OCI-LY3 (cell line): ENCODE measurements around the gene TGIF1.

Experiments
- H2AFZ ChIP-seq: fragments of 200-600, 300-600 bp; shearing (Covaris generic); 2 replicates; pipeline ENCODE4 v1.6.0; 2014; ENCODE audit warnings: antibody characterized with exemption, low read depth, low read length
- H3K27ac ChIP-seq: fragments of 200-600, 300-600 bp; sonication (generic); 2 replicates; pipeline ENCODE4 v1.5.1; 2014; ENCODE audit warnings: mild to moderate bottlenecking, low read length, moderate library complexity, mixed read lengths
- H3K27me3 ChIP-seq: fragments of 200-600, 300-600 bp; sonication (generic); 2 replicates; pipeline ENCODE4 v1.6.1; 2014; ENCODE audit warnings: low read depth, low read length, mixed read lengths
- H3K36me3 ChIP-seq: fragments of 200-600, 300-600 bp; sonication (generic); replicated peaks from 2 replicates; pipeline ENCODE3; 2014; ENCODE audit warnings: low read depth, low read length, mixed read lengths
- H3K4me1 ChIP-seq: fragments of 300-600, 200-600 bp; sonication (generic); 2 replicates; pipeline ENCODE4 v1.6.1; 2014; ENCODE audit warnings: low read length, mixed read lengths
- H3K4me2 ChIP-seq: fragments of 200-600, 300-600 bp; sonication (generic); 2 replicates; pipeline ENCODE4 v1.6.1; 2014; ENCODE audit warnings: low read length, mixed read lengths
- H3K4me3 ChIP-seq: fragments of 300-600, 200-600 bp; sonication (generic); 2 replicates; pipeline ENCODE4 v1.5.1; 2014; ENCODE audit warnings: antibody characterized with exemption, mild to moderate bottlenecking, low read length, moderate library complexity
- H3K79me2 ChIP-seq: fragments of 300-600, 200-600 bp; shearing (Covaris generic); 2 replicates; pipeline ENCODE4 v1.6.1; 2014; ENCODE audit warnings: mild to moderate bottlenecking, low read length, mixed read lengths
- H3K9ac ChIP-seq: fragments of 300-600, 200-600 bp; shearing (Covaris generic); 2 replicates; pipeline ENCODE4 v1.6.0; 2014; ENCODE audit warnings: mild to moderate bottlenecking, low read length, moderate library complexity
- H3K9me3 ChIP-seq: fragments of 200-600, 300-600 bp; shearing (Covaris generic); 2 replicates; pipeline ENCODE4 v1.6.1; 2014; ENCODE audit warnings: low read length, mixed read lengths; ENCODE audit not compliant: insufficient read depth
- H4K20me1 ChIP-seq: fragments of 200-600, 300-600 bp; sonication (generic); 2 replicates; pipeline ENCODE4 v1.6.1; 2016; ENCODE audit warnings: low read length, mixed read lengths; ENCODE audit not compliant: insufficient read depth
- EZH2phosphoT487 ChIP-seq: fragments of 200-600 bp; shearing (Covaris generic); IDR thresholded peaks from 2 replicates; pipeline ENCODE4 v1.6.1; 2018; ENCODE audit warnings: antibody characterized with exemption, mixed run types, low read depth
- TF ChIP-seq, protein P1 (sequence below): fragments of 200-600, 300-600 bp; sonication (generic); IDR thresholded peaks from 2 replicates; pipeline ENCODE4 v1.5.1; 2014; ENCODE audit warnings: antibody characterized with exemption, low read length, low read depth

Gene TGIF1

DNA sequence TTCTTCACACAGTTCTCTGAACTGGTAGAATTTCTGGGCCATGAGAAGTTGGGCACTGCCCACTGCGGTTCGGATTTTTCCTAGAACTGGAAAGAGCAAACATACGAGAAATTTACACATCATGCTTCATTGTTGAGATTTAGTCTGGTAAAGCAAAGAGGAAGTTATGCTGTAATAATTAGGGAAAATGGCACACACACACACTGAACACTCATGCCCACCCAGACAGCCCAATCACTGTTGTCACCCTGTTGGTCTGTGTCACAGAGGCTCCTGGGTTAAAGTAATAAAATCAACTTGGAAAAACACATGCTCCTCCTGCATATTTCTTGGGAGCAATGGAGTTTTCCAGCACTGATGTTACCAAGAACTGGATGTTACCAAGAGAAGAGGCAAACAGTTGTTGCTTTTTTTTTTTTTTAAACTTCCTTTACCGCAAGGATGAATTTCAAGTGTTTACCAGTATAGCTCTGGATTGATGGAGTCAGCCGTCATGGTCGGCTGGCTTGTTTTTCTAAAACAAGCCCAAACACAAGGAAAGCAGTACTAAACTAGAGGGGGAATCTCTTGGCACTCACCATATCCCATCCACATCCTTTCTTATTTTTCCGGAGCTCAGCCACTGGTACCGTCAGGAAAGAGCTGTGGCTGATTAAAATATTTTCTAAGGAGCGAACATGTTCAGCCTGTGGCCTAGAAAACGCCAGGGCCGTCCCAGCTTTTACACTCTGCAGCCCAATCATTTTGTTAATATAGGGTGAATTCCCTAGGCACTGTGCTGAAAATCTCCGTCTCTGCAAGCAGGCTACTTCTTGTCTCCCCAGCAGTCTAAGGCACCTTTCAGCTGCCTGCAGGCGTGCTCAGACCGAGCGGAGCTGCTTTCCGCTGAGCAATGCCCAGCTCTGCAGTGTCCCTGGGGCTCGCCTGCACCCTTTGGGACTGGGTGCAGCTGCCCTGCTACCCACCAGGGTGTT is 58.9 kb downstream of the TGIF1 start:
- Histone ChIP-seq H3K9ac (no peak overlapping the region), H3K4me2 (no peak overlapping the region), H3K4me1 (peaks cover 31% of the 10 kb centered on the region), H3K27me3 (no peaks in the 10 kb centered on the region), H3K36me3 (peaks cover 22% of the 10 kb centered on the region), H2AFZ (no peak overlapping the region), H3K27ac (no peak overlapping the region), H3K4me3 (no peak overlapping the region), H3K9me3 (peaks cover 8% of the 10 kb centered on the region; the same call in 1 of the 2 replicates), H3K79me2 (no peaks in the 10 kb centered on the region; the same call in 1 of the 2 replicates), H4K20me1 (no peaks in the 10 kb centered on the region)
- TF ChIP-seq EZH2phosphoT487: no peak
- TF ChIP-seq, protein P1, sequence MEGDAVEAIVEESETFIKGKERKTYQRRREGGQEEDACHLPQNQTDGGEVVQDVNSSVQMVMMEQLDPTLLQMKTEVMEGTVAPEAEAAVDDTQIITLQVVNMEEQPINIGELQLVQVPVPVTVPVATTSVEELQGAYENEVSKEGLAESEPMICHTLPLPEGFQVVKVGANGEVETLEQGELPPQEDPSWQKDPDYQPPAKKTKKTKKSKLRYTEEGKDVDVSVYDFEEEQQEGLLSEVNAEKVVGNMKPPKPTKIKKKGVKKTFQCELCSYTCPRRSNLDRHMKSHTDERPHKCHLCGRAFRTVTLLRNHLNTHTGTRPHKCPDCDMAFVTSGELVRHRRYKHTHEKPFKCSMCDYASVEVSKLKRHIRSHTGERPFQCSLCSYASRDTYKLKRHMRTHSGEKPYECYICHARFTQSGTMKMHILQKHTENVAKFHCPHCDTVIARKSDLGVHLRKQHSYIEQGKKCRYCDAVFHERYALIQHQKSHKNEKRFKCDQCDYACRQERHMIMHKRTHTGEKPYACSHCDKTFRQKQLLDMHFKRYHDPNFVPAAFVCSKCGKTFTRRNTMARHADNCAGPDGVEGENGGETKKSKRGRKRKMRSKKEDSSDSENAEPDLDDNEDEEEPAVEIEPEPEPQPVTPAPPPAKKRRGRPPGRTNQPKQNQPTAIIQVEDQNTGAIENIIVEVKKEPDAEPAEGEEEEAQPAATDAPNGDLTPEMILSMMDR: no peak
